Measurements from ENCODE around the gene TOP2A.

Gene TOP2A

DNA sequence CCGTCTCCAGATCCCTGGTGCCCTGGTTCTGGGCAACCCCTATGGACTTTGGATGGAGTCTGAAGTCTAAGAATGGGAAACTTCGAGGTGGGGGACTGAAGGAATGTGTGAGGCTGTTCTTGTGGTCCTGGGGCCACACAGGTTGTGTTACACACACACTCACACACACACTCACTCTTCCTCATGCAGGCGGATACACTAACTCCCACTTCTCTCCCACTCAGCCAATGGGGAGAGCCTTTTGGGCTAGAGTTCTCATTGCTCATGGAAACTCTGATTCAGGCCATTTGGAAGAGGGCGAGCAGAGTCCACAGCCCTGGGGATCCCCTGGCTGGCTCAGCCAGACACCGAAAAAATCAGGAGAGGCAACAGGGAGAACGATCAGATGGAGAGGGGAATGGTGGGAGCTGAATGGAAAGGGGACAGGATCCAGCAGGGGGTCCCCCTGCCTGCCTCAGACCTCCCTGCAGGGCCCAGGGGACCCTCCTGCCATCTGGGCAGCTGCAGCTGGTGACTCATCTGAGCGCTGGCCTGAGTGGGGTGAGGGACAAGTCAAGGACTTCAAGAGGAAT lies 34.6 kb upstream of the TOP2A start:
- DNase-seq, result no peak

DNA sequence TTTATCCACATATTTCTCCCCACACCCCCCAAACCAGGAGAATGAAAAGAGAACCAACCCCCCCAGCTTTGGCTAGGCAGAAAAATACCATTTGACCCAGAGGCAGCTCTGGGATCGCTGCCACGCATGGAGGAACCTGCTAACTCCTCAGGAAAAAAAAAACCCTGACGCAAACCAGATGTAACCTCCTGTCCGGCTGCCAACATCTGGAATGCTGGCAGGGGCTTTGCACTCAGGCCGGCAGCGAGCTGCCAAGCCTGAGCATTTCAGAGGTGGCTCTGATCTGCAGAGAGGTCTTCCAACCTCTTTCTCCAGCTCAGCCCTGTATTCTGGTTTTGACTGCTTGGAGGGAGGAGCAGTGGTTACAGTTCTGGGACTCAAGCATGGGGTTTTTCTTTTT lies 33.7 kb upstream of the TOP2A start:
- no peak for DNase-seq

DNA sequence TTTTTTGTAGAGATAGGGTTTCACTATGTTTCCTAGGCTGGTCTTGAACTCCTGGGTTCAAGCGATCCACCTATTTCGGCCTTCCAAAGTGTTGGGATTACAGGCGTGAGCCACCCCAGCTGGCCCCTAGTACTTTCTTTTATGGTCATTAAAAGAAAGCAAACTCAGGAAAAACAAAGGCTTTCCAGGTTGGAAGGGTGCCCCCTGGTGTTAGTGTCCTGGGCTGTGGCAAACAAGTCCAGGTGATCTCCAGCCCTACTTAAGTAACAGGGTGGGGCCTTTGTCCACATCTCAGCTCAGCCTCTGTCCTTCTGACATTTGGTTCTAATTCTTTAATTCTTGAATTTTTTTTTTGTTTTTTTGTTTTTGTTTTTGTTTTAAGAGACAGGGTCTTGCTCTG lies 32.5 kb upstream of the TOP2A start:
- DNase-seq, result peak; percentile 29

DNA sequence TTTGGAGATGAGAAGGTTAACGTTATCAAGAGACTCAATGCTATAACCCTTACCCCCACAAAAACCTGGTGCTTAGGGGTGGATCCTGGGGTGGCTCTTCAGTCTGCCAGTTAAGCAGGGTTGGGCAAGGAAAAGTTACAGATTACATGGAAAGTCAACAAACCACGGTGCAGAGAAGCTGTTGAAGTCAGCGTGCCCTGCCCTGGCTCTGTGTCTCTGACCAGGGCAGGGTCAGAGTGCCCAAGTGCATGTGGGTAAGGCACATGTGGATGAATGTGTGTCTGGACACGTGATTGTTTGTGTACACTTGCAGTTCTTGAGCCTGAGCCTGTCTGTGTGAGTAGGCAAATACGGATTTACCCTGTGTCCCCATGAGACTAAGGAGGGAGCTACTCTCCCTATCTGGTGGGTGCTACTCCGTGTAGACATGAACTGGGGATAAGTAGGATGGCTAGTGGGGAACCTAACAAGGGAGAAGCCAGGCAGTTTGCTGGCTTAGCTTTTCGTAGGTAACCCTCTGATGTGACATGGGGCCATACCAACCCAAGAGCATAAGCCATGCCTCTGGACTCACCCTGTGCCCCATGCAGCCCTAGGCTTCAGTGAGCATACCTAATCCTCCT lies 31.1 kb upstream of the TOP2A start:
- DNase-seq, result peak; percentile 77

DNA sequence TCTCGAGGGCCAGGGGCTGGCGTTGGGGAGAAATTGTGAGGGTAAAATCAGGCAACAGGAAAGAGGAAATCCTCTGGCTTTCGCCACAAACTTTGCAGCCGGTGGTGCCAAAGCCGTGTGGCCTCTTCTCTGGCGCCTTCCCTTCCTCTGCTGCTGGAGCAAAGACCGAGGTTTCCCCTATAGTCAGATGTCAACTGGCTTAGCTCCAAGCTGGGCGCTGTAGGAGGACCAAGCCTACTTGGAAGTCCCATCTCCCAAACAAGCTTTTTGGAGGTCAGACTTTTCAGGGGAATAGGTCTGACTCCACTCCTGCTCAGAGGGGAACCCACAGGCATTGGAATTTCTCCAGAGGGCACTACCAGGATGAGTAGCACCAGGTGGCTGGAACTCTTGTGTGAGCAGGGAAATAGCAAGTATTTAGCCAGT lies 30.5 kb upstream of the TOP2A start:
- DNase-seq, result no peak

DNA sequence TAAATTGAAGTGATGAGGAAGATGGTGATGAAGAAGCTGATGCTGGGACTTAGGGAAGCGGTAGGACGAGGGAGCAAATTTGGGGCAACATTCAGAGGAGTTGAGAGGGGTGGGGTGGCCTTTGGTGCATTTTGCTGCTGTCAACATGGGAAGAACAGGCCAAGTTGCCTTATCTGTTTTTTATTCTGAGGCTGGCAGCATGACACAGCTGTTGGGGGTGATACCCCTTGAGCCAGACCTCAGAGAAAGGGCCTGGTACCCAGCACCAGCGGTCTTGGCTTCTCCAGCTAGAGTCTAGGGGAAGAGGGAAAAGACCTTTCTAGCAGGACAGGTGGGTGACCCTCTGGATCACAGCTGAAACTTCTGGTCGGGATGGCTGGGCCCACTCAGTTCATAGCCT lies 30.1 kb upstream of the TOP2A start:
- DNase-seq, result no peak

DNA sequence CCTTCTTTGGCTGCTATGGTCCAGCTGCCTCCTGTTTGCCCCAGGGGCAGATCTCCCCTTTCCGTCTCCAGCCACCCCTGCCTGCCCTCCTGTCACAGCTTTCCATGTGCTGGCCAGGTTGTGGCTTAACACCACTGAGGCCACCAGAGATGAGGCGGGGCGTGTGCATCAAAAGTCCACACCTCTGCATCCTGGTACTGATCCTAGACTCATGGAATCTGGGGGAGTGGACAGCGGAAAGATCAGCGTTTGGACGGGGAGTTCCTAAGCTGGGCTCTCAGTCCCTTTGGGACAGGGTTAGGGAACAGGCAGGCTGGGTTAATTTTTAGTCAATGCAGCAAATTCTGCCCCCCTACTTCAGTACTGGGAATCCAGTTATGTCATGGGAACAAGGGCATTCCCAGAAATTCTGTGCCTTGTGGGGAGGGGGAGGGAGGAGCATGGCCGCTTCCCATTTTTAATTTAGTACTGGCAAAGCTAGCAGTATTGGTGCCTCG lies 29.5 kb upstream of the TOP2A start:
- DNase-seq, result no peak

DNA sequence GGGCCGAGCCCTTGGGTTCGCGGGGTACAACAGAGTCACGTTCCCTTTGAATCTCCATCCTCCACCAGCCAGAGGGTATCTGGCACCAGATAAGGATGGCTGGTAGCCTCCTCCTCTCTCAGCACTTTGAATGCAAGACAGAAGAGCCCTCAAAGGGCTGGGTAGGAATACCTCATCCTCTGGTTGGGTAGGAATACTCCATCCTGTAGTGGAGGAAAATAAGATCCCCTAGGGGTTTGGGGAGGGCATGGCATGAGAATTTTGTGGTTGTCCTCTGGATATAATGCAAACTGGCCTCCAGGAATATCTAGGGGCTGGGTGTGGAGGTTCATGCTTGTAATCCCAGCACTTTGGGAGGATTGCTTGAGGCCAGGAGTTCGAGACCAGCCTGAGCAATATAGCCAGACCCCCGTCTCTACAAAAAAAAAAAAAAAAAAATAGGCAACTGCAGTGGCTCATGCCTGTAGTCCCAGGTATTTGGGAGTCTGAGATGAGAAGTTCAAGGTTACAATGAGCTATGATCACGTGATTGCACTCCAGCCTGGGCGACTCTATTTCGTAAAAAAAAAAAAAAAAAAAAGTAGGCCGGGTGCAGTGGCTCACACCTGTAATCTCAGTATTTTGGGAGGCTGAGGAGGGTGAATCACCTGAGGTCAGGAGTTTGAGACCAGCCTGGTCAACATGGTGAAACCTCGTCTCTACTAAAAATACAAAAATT lies 28.2 kb upstream of the TOP2A start:
- DNase-seq, result peak; percentile 20

DNA sequence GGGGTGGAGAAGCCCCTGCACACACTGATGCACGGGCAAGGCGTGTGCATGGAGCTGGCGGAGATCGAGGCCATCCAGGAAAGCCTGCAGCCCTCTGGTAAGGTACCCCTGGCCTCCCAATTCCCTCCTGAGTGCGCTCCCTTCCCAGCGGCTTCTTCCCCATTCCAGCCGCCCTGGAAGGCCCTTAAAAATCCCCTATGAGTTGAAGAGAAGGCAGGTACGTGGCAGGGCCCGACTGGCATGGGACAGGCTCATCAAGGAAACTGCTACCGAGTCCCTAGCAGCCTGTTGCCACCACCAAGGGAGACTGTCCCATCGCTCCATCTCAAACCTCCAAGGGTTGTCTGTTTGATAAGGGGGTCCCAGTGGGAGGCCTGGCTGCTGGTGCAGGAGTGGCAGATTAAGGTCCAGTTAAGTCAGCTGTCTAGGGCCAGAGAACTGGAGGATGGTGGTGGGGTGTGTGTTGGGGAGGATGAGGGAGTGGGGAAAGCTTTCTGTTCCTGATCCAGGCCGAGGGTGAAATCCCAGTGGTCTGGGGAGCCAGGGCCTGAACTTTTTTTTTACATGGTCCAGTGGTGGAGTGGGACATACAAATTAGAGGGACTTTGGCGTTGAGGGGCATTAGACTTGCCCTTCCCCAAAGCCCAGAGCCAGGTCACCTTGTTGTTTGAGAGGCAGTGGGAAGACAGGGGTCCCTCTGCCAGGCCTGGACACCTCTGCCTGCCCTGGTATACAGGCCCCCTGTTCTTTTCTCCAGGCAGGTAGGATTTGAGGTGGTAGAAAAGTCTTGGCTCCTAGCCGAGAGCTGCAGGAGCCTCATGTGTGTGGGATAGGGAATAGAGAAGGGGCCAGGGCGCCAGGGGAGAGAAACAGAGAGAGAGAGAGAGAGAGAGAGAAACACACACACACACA lies 26.5 kb upstream of the TOP2A start:
- DNase-seq, result no peak

DNA sequence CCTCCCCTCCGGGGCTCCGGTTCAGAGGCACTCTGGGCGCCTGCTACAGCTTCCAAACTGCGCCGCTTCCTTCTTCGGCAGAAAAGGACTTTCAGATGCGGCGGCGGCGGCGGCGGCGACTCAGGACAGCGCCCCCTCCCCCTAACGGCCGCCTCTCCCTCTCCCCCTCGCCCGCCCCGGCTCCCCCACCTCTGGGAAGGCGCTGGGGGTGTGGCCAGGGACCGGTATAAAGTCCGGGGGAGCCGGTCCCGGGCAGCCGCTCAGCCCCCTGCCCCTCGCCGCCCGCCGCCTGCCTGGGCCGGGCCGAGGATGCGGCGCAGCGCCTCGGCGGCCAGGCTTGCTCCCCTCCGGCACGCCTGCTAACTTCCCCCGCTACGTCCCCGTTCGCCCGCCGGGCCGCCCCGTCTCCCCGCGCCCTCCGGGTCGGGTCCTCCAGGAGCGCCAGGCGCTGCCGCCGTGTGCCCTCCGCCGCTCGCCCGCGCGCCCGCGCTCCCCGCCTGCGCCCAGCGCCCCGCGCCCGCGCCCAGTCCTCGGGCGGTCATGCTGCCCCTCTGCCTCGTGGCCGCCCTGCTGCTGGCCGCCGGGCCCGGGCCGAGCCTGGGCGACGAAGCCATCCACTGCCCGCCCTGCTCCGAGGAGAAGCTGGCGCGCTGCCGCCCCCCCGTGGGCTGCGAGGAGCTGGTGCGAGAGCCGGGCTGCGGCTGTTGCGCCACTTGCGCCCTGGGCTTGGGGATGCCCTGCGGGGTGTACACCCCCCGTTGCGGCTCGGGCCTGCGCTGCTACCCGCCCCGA lies 25.7 kb upstream of the TOP2A start, which contains the start of gene IGFBP4:
Gene IGFBP4 (plus strand): TSS at position 255 of the 792 bp plus-strand sequence. CDS start 286 bp downstream, at position 541.
- peak; percentile 79 for DNase-seq

DNA sequence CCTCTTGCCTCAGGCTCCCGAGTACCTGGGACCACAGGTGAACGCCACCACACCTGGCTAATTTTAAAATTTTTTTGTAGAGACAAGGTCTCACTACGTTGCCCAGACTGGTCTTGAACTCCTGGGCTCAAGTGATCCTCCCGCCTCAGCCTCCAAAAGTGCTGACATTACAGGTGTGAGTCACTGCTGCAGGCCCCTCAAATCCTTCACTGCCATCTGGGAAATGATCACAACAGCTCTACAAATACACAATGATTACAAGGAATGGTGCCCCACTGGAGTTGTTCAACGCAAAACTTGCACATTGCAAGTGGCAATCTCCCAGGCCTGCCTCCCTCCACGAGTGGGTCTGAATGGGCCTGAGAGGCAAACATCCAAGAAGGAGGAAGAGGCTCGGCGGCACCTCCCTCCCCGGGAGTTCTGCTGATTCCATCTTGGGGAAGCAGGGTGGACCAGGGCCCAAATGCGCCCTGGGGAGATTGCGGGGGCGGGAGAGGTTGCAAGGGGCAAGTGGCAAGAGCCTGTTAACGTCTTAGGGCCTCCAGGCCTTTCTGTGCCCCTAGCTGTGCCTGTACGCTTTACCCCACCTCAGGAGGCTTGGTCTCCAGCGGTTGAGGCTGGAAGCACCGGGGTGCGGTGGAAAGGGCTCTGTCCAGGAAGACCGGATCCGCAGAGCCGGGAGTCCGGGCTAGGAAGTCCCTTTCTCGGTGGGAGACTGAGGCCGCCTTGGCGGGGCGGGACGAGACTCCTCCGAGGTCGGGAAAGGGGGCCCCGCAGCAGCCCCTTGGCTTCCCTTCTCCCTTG lies 24.9 kb upstream of the TOP2A start:
- peak; percentile 49 for DNase-seq

DNA sequence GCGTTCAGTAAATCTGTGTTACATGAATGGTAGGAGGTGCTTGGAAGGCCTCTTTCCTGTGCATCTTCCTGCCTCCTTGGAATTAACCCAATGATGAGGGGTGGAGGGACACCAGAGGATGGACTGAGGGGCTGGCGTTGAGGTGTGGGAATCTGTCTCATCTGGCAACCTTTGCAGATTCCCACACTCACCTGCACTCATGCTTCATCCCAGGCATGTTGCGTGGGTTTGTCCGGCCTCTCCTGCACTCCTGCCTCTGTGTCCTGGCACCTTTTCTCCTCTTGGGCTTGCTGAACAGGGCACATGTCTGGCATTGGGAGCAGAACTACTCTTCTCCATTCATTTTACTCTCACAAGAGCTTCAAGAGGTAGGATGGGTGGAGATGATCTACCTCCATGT lies 22.5 kb upstream of the TOP2A start:
- DNase-seq, result no peak

DNA sequence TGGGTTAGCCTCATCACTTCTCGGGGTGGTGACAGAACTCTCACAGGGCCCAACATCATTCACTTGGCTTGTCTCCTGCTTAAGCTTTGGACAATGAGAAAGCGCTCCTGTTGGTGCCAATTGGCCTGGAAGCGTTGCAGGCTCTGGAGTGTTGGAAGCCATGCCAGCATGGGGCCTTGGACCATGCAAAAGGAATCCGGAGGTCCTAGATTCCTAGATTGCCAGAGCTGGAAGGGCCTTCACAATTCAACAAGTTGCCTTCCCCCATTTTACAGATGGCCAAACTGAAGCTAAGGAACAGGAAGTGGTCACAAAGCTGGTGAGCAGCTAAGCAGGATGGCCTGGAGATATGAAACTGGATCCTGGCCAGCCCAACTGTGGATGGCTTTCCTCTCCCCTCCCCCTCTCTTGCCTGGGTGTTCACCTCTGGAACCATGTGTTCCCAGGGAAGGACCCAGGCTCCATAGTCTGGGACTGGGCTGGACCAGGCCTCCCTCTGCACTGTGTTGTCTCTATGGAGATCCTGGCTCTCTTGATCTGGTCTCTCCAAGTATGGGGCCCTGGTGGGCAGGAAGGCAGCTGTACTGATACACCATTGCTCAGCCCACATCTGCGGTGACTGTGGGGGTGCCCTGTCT lies 19.5 kb upstream of the TOP2A start:
- DNase-seq, result no peak

DNA sequence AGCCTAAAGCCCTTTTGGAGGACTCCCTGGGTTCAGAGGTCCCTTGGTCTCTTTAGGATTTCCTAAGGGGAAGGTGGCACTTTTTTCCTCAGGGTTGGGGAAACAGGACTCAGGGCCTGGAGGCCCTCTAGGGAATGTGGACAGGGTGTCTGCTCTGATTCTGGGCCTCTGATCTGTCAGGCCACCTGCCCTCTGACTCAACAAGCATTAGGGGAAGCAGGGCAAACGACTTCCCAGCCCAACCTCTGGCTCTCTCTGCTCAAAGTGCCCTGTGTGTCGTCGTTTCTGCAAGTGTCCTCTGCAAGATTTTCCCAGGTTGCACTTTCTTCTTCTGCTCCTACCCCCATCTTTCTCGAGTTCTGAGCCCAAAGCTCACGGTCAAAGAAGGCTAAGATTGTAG lies 18.9 kb upstream of the TOP2A start:
- no peak for DNase-seq

DNA sequence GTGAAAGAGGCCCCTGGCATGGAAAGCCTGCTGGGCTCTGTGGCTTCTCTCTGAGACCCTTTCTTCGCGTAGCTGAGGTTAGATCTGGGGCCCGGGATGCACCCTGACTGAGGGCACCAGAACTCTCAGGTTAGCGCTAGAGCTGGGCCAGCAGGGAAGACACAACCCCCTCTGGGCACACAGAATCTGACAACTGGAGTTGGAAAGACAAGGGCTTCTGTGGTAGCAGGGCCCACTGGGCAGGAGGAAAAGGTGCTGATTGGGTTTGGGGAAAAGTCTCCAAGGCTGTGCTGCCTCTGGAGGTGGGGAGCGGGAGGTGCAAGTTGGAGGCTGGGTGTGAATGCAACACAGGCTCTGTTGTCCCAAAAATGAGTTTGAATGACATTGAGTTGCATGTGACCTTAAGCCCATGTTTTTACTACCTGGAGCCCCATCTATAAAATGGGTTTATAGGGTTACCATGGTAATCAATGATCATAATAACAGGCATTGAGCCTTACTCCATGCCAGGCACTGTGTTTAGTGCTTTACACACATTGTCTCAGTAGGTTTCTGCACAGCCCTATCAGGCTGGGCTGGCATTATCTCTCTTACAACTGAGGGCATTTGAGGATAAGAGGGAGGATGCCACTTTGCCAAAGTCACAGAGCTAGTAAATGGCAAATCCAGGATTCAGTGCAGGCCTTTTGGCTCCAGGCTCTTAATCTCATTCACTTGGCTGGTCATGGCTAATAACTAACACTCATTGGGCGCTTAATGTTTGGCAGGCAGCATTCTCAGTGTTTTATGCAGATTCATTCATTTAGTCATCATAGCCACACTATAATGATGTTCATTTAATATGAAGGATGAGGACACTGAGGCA lies 16.1 kb upstream of the TOP2A start:
- peak; percentile 60 for DNase-seq

DNA sequence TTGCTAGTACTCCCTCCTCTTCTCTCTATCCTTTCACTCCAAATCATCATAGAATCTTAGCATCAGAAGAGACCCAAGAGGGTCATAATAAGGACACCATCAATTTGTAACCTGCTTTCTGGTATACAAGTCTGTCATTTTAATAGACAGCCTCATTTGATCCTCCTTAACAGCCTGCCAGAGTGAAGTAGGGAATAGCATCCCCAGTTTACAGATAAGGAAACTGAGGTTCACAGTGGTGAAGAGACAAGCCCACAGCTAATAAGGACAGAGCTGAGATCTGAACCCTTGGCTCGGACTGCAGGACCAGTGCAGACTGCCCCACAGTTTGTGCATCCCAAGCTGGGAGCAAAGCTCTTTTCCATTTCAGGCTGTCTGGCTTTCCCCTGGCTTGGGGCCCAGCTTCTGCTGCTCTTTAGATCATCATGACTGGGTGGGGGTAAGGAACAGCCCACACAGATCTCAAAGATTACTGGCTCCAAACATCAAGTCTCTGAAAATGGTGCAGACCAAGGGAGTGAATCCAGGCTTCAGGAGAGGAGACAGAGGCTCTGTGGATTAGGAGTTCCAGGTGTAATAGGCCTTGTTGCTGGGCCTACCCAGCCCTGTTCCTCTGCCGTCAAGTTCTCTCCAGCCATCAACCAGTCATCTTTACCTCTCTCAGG lies 15.3 kb upstream of the TOP2A start:
- DNase-seq, result no peak

DNA sequence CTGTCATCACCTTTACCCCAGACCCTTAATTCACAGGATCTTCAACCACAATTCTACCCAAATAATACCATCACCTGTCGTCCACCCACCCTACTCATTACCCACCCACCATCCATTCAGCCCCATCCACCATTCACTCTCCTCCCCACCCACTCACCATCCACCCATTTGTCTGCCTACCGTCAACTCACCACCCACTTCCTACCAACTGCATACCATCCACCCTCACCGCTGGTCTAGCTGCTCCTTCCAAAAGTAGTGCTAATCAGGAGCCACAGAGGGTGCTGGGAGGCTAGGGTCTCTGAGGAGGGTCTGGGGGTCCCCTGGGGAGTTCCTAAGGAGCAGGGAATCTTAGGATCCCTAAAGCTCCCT lies 13.5 kb upstream of the TOP2A start:
- DNase-seq, result no peak

DNA sequence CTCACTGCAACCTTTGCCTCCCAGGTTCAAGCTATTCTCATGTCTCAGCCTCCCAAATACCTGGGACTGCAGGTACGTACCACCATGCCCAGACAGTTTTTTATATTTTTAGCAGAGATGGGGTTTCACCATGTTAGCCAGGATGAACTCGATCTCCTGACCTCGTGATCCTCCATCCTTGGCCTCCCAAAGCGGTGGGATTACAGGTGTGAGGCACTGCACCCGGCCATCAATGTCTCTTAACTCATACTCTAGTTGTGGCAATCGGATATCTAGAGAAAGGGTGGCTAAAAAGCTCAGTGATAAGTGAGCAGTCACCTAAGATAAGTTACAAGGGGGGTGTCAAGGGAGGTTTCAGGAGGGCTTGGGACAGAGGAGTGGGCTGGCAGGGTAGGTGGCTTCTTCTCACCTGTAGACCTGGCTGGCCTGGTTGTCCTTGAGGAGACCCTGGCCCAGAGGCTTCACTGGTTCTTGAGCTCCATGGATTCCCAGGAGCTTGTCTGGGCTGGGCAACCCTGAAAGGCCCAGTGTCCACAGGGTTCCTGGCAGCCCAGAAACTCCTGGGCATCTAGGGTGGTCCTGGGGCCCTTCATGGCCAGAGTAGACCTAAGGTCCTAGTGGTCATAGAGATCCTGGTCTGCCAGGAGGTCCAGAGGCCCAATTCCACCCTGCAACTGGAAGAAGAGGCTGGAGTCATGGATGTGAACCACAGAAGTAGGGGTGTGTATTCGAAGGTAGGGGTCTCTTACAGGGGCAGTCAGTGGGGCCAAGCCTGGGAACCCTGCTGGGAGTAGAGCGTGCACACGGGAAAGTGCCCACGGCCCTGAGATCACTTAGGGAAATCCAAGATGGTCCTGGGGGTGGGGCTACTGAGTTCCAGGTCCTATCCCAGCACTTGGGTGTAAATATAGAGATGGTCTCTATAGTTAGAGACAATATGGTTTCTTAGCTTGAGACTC lies 12.9 kb upstream of the TOP2A start:
- no peak for DNase-seq
